AG04450 (cell line): ENCODE measurements around the gene TSC22D3. TPM values are rescaled to one million over a fixed set of nuclear protein-coding genes. Genes with fewer than 3 reads are reported as not detected.
"Not testable (repeated sequence)": the region's sequence is repeated elsewhere in the genome, so short reads cannot be mapped to it uniquely, and the experiment has no call there.

Source experiments
- CTCF ChIA-PET: fragments of 300-600, 350-600 bp; formaldehyde crosslinking; extraction: SDS; loops from one replicate; lab custom pipeline; 2022; ENCODE audit warnings: antibody characterized with exemption, inconsistent platforms; lab: Charles Lee
- POLR2A ChIA-PET: fragments of 350-600 bp; formaldehyde crosslinking; extraction: SDS; loops from one replicate; lab custom pipeline; 2021; ENCODE audit warnings: antibody characterized with exemption, inconsistent platforms; lab: Yijun Ruan, JAX
- DNase-seq: peaks from one replicate; pipeline ENCODE4 v3.0.0-alpha.2; 2011; ENCODE audit warnings: low read depth, low spot score
- H3K27ac ChIP-seq: one replicate; pipeline ENCODE4 v1.5.1; 2012; ENCODE audit warnings: low read depth, low read length, control low read depth
- H3K27me3 ChIP-seq: one replicate; pipeline ENCODE4 v1.6.0; 2012; ENCODE audit warnings: low read length; ENCODE audit not compliant: control insufficient read depth, insufficient read depth
- H3K4me3 ChIP-seq: 2 replicates; pipeline ENCODE4 v1.5.1; 2011; ENCODE audit warnings: mild to moderate bottlenecking, low read depth, low read length, control low read depth
- H3K9me3 ChIP-seq: 2 replicates; pipeline ENCODE4 v1.5.1; 2012; ENCODE audit warnings: low read length; ENCODE audit not compliant: control insufficient read depth, insufficient read depth
- CTCF ChIP-seq: IDR thresholded peaks from 2 replicates; pipeline ENCODE4 v1.5.1; 2011; ENCODE audit warnings: low read depth, low read length, control low read depth, inconsistent platforms
- polyA plus RNA-seq: library from polyadenylated mRNA; depleted of rRNA; stranded (reverse); fragments of >200 nt; gene quantifications from 2 replicates; pipeline ENCODE4 v1.2.3, GENCODE V29; 2011

TSC22D3 gene
- polyA plus RNA-seq, 1 experiment: 25.3 TPM

GRCh38 chrX:107675365-107675654, 100.3 kb downstream of the TSC22D3 start:
- Histone ChIP-seq H3K27me3 (no peaks in the 10 kb centered on the region), H3K9me3 (no peaks in the 10 kb centered on the region), H3K27ac (no peak overlapping the region), H3K4me3 (no peak overlapping the region)
- POLR2A ChIA-PET: no interaction called here
- DNase-seq: no peak
- TF ChIP-seq CTCF: no peak
- CTCF ChIA-PET: interaction anchor here (1.4 to 3.5 kb wide), 3 partner anchors 13 to 102 kb away, joined by 3 to 16 read pairs (median 3); partner anchors contain the start of gene NCBP2L

GRCh38 chrX:107674480-107675364, 100.9 kb downstream of the TSC22D3 start:
- CTCF ChIA-PET: interaction anchor here (1.4 to 3.5 kb wide), 4 partner anchors 13 to 103 kb away, joined by 3 to 45 read pairs (median 10); partner anchors contain the start of gene NCBP2L
- Histone ChIP-seq H3K9me3 (no peaks in the 10 kb centered on the region), H3K27me3 (no peaks in the 10 kb centered on the region), H3K4me3 (no peak overlapping the region), H3K27ac (no peak overlapping the region)
- POLR2A ChIA-PET: no interaction called here
- DNase-seq: no peak
- no peak for TF ChIP-seq CTCF

- H3K27ac ChIP-seq: no peak overlapping the region
- TF ChIP-seq CTCF: no peak
- ChIA-PET POLR2A (interaction anchor here (2.0 kb wide), 1 partner anchor 43 kb away, joined by 8 read pairs; no protein-coding TSS in a partner anchor), CTCF (interaction anchor here (1.4 to 3.5 kb wide), 7 partner anchors 12 to 136 kb away, joined by 3 to 45 read pairs (median 12); partner anchors contain the start of gene NCBP2L)
- no peaks in the 10 kb centered on the region for H3K27me3 ChIP-seq
- no peak overlapping the region for H3K4me3 ChIP-seq
- no peak for DNase-seq
- H3K9me3 ChIP-seq: no peaks in the 10 kb centered on the region
These were observed 101.6 kb downstream of the TSC22D3 start for GRCh38 chrX:107673933-107674479.

- Histone ChIP-seq H3K4me3 (no peak overlapping the region), H3K9me3 (no peaks in the 10 kb centered on the region), H3K27ac (no peak overlapping the region), H3K27me3 (no peaks in the 10 kb centered on the region)
- POLR2A ChIA-PET: interaction anchor here (2.0 kb wide), 1 partner anchor 43 kb away, joined by 8 read pairs; no protein-coding TSS in a partner anchor
- DNase-seq: no peak
- TF ChIP-seq CTCF: no peak
- CTCF ChIA-PET: interaction anchor here (0.6 to 3.5 kb wide), 15 partner anchors 14 to 963 kb away, joined by 3 to 45 read pairs (median 6); partner anchors contain the start of gene NCBP2L
These were observed 102.2 kb downstream of the TSC22D3 start for GRCh38 chrX:107673431-107673830.

GRCh38 chrX:107672955-107673378, 102.6 kb downstream of the TSC22D3 start:
- H3K9me3 ChIP-seq: no peaks in the 10 kb centered on the region
- no peaks in the 10 kb centered on the region for H3K27me3 ChIP-seq
- H3K4me3 ChIP-seq: no peak overlapping the region
- no peak for DNase-seq
- TF ChIP-seq CTCF: peak; percentile 64
- CTCF ChIA-PET: interaction anchor here (0.6 to 3.5 kb wide), 18 partner anchors 11 to 962 kb away, joined by 3 to 45 read pairs (median 6); partner anchors contain the start of gene NCBP2L
- POLR2A ChIA-PET: interaction anchor here (2.0 kb wide), 1 partner anchor 44 kb away, joined by 8 read pairs; no protein-coding TSS in a partner anchor
- no peak overlapping the region for H3K27ac ChIP-seq

- POLR2A ChIA-PET, H3K27ac ChIP-seq, H3K9me3 ChIP-seq, DNase-seq, H3K4me3 ChIP-seq, H3K27me3 ChIP-seq: not testable (repeated sequence)
- CTCF ChIA-PET: interaction anchor here (3.4 kb wide), 1 partner anchor 46 kb away, joined by 45 read pairs; no protein-coding TSS in a partner anchor
These were observed 104.3 kb downstream of the TSC22D3 start for GRCh38 chrX:107671256-107671655.
